Fibroblast of the aortic adventitia (primary cell): Measurements from ENCODE around the gene PRPF18. TPM values are rescaled to one million over a fixed set of nuclear protein-coding genes. Genes with fewer than 3 reads are reported as not detected.
A peak's percentile ranks its signal among the peaks of the same experiment; 100 is the strongest.

Experiments
- DNase-seq: peaks from one replicate; pipeline ENCODE4 v3.0.0-alpha.2; 2010; ENCODE audit warnings: low read depth
- H3K4me3 ChIP-seq: 2 replicates; pipeline ENCODE4 v1.5.1; 2011; ENCODE audit warnings: low read depth, mild to moderate bottlenecking, control low read depth, low read length, moderate library complexity
- total RNA-seq: library from RNA; depleted of rRNA; stranded (reverse); fragments of >200 nt; gene quantifications from 2 replicates; pipeline ENCODE4 v1.2.3, GENCODE V29; 2012; ENCODE audit warnings: low replicate concordance
- TF ChIP-seq, protein P1 (sequence below): IDR thresholded peaks from 2 replicates; pipeline ENCODE4 v1.5.1; 2011; ENCODE audit warnings: mild to moderate bottlenecking, low read length, control low read depth, inconsistent platforms; ENCODE audit not compliant: insufficient read depth

Gene PRPF18
- total RNA-seq, 1 donor, result 37.0 TPM

DNA sequence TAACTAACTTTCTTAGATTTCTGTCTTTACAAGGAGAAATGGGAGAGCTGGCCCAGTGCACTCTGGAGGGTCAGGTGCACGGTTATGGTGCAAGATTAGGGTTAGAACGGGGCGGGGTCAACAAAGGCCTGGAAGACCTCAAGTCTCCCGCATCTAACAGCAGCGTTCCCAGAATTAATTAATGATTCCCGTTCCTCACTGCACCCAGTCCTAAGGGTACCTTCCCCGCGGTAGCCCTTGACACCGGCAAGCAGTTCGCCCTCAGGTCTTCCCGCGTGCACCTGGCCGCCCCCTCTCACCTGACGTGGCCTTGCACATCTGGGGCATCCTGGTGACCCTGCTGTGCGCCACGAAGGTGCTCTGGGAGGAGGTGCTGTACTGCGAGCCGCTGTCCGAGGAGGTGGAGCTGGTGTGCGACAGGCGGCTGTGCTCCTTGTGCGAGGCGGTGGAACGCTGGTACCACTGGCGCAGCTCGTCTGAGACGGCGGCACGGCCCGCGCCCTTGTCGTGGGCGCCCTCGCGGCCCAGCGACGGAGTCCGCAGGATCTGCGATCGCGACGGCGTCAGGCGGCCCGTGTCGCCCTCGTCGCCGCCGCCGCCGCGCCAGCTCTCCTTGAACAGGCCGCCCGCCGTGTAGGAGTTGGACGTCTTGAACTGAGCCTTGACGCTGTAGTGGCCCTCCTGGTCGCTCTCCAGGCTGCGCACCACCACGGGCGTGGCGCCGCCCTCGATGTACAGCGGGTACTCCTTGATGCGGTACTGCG lies 69.8 kb downstream of the PRPF18 start:
- DNase-seq, result no peak

DNA sequence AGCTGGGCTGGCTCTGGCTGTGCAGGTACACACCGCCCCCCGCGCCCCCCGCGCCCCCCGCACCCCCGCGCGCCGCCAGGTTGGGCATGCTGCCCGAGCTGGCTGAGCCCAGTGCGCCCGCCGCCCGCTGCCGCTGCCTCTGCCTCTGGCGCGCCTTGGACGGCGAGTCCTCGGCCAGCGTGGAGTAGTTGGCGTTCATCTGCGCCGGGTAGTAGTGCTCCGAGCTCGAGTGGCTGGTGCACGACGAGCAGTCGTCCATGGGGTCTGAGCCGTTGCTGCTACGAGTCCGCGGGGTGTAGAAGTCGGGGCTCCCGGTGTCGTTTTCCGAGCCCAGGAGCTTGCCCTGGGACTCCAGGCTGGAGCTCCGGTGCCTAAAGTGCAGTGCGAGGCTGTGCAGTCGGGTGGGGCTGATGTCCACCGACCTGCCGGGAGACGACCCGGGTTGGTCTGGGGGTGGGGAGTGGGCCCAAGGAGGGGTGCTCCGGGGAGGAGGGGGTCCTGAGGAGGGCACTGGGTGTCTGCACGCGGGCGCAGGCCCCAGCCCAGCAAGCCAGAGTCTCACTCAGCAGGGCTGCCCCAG lies 70.4 kb downstream of the PRPF18 start:
- DNase-seq, result no peak
- H3K4me3 ChIP-seq, result no peak overlapping the region
- TF ChIP-seq, protein P1, sequence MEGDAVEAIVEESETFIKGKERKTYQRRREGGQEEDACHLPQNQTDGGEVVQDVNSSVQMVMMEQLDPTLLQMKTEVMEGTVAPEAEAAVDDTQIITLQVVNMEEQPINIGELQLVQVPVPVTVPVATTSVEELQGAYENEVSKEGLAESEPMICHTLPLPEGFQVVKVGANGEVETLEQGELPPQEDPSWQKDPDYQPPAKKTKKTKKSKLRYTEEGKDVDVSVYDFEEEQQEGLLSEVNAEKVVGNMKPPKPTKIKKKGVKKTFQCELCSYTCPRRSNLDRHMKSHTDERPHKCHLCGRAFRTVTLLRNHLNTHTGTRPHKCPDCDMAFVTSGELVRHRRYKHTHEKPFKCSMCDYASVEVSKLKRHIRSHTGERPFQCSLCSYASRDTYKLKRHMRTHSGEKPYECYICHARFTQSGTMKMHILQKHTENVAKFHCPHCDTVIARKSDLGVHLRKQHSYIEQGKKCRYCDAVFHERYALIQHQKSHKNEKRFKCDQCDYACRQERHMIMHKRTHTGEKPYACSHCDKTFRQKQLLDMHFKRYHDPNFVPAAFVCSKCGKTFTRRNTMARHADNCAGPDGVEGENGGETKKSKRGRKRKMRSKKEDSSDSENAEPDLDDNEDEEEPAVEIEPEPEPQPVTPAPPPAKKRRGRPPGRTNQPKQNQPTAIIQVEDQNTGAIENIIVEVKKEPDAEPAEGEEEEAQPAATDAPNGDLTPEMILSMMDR, result no peak

More for the DNA sequence above, 69.8 kb downstream of the PRPF18 start:
- TF ChIP-seq, protein P1, result no peak
- H3K4me3 ChIP-seq, result no peak overlapping the region

DNA sequence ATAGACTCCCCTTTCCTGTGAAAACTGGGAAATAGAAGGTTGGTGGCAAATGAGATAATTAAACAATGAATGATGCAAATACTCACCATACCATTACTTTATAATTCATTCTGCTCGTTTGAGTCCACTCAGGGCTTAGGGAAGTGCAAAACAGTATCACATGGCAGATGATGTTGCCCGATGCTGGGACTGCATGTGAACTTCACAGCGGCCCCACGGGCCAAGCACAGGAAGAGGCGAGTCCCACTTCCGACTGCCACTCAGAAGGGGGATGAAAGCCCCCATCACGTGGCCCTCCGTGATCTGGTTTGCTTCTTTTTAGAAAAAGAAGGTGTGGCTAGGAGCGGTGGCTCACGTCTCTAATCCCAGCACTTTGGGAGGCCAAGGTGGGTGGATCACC lies 71.5 kb downstream of the PRPF18 start:
- H3K4me3 ChIP-seq, result no peak overlapping the region
- DNase-seq, result no peak
- TF ChIP-seq, protein P1, result no peak

DNA sequence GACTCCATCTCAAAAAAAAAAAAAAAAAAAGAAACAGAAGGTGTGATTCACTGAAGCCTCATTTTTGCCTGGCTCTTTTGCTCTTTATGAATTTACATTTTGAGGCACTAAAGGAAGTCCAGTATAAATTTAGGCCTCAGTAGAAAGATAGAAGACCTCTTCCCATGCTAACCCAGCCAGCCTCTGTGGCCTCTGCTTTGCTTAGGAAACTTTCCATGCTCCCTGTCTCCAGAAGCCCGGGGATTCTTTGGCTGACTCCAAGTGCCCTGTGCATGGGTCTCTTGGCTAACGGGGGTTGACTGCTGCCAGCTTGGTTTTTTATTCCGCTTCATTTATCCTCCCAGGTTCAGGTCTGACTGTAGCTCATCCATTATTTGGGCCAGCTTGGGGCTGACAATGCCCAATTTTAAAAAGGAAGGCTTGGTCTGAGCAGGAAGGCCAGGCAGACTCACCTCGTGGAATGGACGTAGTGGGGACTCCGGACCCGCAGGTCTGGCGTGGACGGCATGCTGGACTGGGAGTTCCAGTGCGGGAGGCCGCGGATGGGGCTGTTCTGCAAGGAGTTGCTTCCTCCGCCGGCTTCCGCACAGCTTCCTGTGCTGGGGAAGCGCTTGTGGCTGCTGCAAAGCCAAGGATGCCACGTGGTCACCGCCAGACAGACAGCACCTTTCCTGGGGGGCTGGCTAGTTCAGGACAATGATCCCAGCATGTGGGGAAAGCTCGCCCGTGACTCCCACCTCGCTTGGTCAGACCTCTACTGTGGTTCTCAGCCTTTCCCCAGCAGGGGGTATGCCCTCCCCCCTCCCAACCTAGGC lies 72.3 kb downstream of the PRPF18 start:
- H3K4me3 ChIP-seq, result no peak overlapping the region
- no peak for DNase-seq
- TF ChIP-seq, protein P1, result no peak

DNA sequence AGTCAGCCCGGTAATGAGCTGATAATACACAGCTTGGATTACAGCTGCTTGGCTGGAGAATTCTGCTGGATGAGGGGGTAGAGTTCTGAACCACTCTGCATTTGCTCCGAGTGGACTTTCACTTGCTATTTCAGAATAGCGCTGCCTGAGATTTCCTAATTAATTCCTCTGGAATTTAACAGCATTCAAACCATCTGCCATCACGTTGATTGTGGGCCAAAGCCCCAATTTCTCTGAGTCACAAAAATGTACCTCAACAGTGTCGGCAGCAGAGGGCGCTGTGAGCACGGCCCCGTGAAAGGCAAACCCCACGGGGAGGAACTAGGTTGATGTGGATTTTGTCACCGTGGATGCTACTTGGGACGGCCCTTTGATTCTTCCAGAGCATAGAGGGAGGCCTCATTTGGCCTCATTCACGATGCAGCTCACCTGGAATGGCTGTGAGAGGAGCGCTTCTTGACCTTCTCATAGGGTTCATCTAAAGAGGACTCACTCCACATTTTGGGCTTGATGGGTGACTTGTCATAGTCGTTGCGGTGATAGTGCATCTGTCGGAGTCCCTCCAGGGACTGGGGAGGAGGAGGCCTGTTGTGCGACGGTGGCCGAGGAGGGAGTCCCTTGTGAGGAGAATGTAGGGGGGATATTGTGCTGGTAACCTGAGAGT lies 73.3 kb downstream of the PRPF18 start:
- no peak overlapping the region for H3K4me3 ChIP-seq
- TF ChIP-seq, protein P1, result peak; percentile 90
- peak; percentile 74 for DNase-seq

DNA sequence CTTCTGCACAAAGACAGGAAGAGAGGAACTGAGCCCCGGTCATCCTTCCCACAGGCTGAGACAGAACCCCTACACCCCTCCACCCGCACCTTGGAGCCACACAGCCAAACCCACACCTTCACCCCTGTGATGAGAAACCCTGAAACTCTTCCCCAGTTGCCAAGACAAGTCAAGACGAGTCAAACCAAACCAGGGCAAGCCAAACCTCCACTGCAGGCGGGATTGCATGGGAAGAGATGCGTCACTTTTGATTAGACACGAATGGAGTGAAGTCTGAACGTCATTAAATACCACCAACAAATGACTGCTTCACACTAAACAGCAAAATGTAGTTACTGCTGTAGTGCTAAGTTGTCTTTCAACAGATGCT lies 73.8 kb downstream of the PRPF18 start:
- H3K4me3 ChIP-seq, result no peak overlapping the region
- TF ChIP-seq, protein P1, result no peak
- peak; percentile 25 for DNase-seq
